NAMALWA (cell line): ENCODE data around the gene RGS21.

Experiments used
- DNase-seq: peaks from one replicate; pipeline ENCODE4 v3.0.0-alpha.2; 2015; ENCODE audit warnings: low spot score

The RGS21 gene

DNA sequence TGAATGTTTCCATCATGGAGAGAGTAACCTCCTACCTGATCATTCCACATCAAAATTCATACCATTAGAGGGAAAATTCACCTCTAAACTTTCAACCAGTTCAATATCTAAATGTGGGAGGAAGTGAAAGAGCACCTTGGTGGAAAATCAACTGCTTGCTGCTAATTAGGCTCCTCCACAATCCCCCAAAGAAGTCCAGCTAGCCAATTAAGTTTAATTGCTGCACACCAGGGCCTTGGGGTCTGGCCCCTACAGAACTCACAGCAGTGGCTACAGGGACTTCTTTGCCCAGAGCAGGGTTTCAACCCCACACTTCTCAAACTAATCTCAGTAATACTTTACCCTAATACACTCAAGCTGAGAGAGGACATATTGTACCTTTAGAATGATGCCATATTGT, 62.1 kb downstream of the RGS21 start:
- DNase-seq: no peak

DNA sequence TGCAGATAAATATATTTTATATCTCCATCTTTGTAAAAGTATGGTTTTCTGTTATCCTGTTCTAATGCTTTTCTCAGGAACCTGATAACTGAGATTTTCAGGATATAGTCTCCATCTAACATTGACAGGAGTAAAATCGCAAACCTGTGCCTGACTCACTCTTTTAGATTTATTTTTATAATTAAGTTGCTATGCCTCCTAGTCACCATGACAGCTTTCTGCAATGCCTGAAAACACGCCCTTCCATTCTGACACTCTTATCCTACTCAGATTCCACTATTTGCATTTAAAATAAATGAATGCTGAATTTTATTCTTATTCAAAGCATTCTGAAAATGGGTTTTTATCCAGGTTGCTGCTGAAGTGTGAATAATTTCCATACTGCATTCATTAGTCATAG, 62.8 kb downstream of the RGS21 start:
- DNase-seq: no peak

DNA sequence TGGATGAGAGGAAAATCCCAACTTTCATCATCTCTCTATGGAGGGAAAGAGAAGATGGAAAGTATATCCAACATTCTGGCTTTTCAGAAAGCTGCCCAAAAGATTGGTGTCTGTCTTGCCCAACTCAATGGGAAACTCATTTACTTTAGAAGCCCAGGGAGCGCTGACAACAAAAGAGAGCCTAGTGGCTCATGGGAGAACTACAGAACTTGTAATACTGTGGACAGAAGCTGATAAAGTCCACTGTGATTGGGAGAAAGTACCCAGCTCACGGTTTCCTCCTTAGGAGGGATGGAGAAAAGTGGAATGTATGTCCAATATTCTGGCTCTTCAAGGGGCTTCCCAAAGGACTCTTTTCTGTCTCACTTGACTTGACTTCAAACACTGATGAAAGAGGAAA, 66.0 kb downstream of the RGS21 start:
- DNase-seq: peak; percentile 23

DNA sequence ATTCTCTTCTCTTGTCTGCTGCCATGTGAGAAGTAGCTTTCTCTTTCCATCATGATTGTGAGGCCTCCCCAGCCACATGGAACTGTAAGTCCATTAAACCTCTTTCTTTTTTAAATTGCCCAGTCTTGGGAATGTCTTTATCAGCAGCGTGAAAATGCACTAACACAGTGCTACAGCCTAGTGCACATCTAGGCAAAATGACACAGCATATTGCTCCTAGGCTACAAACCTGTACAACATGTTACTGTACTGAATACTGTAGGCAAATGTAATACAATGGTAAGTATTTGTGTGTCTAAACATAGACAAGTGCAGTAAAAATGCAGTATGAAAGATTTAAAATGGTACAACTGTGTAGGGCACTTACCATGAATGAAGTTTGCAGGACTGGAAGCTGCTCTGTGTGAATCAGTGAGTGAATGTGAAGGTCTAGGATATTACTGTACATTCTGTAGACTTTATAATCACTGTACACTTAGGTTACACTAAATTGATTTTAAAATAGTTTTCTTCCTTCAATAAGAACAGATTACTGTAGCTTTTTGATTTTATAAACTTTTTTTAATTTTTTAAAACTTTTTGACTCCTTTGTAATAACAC, 69.4 kb downstream of the RGS21 start:
- DNase-seq: no peak

DNA sequence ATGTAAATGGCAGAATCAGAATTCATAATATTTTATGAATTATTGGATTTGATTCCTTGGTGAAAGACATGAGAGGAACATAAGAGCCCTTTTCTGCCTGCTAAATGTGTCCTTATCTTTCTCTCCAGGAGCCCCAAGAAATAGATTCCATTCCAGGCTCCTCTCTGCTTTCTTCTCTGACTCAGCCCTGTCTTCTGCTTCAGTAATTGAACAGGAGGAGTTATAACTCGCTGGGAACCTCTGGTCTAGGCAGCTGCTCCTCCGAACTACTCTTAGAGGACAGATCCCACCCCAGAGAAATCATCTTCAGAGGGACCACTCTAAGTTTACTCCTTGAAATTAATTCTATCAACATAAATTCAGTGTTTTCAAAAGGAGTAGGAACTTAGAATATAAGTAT, 78.4 kb downstream of the RGS21 start:
- DNase-seq: no peak

DNA sequence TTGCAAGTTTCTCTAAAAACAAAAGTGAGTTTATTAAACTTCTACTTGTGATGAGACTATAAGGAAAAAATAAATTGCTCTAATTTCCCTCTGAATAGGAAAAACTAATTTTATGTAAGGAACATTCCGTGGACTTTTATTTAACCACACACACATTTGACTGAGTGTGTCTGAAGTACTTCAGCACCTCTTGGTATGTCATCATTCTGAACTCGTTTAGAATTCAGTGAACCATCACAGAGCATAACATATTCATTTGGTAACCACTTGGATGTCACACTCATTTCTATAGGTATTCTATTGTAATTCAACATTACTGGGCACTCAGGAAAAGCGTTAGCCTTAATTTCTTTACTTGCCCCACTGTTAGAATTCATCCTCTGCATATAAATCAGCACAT, 79.1 kb downstream of the RGS21 start:
- DNase-seq: no peak

DNA sequence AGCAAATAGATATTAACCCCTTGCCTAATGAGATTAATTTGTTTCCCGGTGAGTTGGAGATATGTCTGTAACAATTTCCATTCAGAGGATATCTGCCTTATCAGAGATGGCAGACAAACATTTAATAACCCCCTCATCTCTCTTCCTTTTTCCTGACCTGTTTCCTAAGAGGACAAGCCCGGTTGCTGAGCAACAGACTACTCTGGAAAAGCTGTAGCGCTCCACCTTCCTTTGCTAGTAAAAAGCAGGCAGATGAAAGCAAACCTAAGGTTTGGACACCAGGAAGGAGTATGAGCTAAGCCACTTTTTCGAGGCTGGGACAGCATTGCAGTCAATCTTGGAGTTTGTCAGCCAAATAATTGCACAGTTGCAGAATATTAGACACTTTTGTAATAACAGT, 82.4 kb downstream of the RGS21 start:
- DNase-seq: no peak

DNA sequence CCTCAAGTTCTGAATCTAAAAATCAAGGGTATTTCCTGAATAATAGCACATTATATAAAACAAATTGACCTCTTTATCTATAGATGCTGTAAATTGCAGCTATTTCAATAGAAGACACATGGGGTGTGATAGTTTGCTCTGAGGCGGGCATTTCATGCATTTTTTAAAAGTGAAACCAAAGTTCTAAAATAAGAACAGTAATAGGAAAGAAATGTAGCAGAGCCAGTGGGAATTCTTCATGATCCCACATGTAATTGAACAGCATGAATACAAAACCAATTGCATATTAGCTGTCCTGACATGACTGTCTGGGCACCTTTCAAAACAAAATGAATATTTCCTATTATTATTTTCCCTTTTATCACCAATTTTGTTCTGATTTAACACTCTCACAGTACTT, 85.0 kb downstream of the RGS21 start:
- no peak for DNase-seq

DNA sequence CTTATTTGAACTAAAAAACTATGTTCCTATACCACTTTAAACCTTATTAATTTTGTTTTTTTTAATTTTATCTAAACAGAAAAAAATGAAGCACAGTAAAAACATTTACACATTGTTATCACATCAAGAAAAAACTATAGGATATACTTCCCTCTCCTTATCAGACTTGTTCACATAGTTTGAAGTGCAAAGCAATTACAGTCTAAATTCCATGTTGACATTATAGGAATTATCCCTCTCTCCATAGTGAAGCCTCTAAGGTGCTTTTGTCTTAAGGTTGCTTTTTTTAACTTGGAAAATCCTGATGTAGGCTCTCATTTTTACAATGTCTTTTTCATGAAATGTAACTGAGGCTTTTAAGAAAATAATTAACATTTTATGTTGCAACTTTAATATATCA, 85.8 kb downstream of the RGS21 start:
- DNase-seq: no peak

DNA sequence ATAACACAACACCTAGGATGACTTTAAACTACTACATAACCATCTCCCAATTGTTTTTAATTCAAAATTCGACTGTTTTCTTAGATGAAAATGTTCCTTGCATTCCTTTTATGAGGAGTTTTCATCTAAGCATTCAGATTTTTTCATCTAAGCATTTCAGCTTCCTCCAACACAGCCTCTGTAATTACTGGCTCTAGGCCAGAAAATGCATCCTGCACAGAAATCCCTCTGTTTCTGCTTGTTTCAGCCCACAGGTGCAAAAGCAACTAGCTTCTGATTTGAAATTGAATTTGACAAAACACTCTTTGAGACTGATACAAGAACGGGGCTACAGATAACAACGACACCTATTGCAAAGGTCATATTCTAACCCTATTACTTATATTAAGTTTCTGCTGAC, 90.4 kb downstream of the RGS21 start:
- no peak for DNase-seq
